HG03565 (cell line): ENCODE results near the gene CARD9.

Source experiments
- ATAC-seq: cut with Tn5 transposase; IDR thresholded peaks from one replicate; pipeline ENCODE4 v1.9.1; 2021; ENCODE audit warnings: mild to moderate bottlenecking, moderate library complexity; ENCODE audit not compliant: unreplicated experiment

CARD9 gene

GRCh38 chr9:136351252-136351800, 22.1 kb downstream of the CARD9 start:
- no peak for ATAC-seq

- no peak for ATAC-seq
These were observed 23.9 kb downstream of the CARD9 start for GRCh38 chr9:136349546-136349945.

- ATAC-seq: no peak
These were observed 24.8 kb downstream of the CARD9 start for GRCh38 chr9:136348691-136349090.

- ATAC-seq: no peak
These were observed 25.8 kb downstream of the CARD9 start for GRCh38 chr9:136347472-136348256.

GRCh38 chr9:136346927-136347465, 26.5 kb downstream of the CARD9 start:
- ATAC-seq: no peak

GRCh38 chr9:136346157-136346481, 27.4 kb downstream of the CARD9 start:
- ATAC-seq: no peak

- no peak for ATAC-seq
These were observed 27.9 kb downstream of the CARD9 start for GRCh38 chr9:136345281-136346156.

GRCh38 chr9:136344544-136345280, 28.8 kb downstream of the CARD9 start:
- no peak for ATAC-seq

GRCh38 chr9:136343884-136344269, 29.6 kb downstream of the CARD9 start:
- ATAC-seq: no peak

- ATAC-seq: no peak
These were observed 30.2 kb downstream of the CARD9 start for GRCh38 chr9:136343121-136343883.

- no peak for ATAC-seq
These were observed 31.0 kb downstream of the CARD9 start for GRCh38 chr9:136342181-136343120.

- ATAC-seq: no peak
These were observed 31.7 kb downstream of the CARD9 start for GRCh38 chr9:136341769-136342168.

GRCh38 chr9:136341042-136341655, 32.3 kb downstream of the CARD9 start:
- no peak for ATAC-seq

- no peak for ATAC-seq
These were observed 33.0 kb downstream of the CARD9 start for GRCh38 chr9:136340356-136341041.

GRCh38 chr9:136339958-136340310, 33.5 kb downstream of the CARD9 start:
- no peak for ATAC-seq

- ATAC-seq: no peak
These were observed 34.1 kb downstream of the CARD9 start for GRCh38 chr9:136339173-136339957.

GRCh38 chr9:136338511-136338910, 35.0 kb downstream of the CARD9 start:
- ATAC-seq: no peak
